Measurements from ENCODE around the gene GAGE13.

DNA sequence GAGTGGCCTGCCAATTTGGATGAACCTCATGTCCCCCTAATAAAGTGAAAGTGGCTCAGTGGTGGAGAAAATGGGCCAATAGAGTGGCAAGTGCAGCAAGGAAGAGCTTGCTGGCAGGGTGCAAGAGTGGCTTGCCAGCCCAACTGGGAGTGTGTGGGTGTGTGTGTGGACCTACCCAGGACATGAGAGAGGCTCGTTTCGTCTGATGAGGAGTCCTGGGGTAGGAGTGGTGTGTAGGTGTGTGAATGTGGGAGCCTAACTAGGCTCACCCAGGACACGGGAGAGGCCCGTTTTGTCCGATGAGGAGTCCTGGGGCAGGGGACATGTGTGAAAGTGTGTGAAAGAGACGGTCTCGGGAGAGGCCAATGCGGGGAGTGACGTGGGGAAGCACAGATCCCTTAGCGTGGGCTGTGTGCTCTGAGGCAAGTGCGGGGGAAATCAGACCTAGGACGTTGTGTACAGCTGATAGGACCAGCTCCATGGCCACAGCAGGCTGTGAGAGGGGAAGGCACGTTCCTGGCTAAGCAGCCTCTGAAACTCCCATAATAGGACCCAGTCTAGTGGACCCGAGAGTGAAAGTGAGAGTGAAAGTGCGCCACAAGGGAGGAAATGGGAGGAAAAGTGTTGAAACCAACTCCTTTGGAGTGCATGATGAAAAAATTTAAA lies 22.6 kb upstream of the GAGE13 start:
- TF ChIP-seq POLR2A (IDR thresholded peaks at IDR 0.05) = no peak
- TF ChIP-seq, protein P1, sequence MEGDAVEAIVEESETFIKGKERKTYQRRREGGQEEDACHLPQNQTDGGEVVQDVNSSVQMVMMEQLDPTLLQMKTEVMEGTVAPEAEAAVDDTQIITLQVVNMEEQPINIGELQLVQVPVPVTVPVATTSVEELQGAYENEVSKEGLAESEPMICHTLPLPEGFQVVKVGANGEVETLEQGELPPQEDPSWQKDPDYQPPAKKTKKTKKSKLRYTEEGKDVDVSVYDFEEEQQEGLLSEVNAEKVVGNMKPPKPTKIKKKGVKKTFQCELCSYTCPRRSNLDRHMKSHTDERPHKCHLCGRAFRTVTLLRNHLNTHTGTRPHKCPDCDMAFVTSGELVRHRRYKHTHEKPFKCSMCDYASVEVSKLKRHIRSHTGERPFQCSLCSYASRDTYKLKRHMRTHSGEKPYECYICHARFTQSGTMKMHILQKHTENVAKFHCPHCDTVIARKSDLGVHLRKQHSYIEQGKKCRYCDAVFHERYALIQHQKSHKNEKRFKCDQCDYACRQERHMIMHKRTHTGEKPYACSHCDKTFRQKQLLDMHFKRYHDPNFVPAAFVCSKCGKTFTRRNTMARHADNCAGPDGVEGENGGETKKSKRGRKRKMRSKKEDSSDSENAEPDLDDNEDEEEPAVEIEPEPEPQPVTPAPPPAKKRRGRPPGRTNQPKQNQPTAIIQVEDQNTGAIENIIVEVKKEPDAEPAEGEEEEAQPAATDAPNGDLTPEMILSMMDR (IDR thresholded peaks at IDR 0.05) = no peak
- no peak for TF ChIP-seq EP300 (IDR thresholded peaks at IDR 0.05)

Measured in tibial nerve (tissue), 4 donors.